Midbrain (tissue), 1 donor: ENCODE measurements around the gene JAKMIP3.

Experiments
- DNase-seq: peaks from one replicate; lab custom pipeline; 2025; lab: John Stamatoyannopoulos, UW

JAKMIP3 gene

DNA sequence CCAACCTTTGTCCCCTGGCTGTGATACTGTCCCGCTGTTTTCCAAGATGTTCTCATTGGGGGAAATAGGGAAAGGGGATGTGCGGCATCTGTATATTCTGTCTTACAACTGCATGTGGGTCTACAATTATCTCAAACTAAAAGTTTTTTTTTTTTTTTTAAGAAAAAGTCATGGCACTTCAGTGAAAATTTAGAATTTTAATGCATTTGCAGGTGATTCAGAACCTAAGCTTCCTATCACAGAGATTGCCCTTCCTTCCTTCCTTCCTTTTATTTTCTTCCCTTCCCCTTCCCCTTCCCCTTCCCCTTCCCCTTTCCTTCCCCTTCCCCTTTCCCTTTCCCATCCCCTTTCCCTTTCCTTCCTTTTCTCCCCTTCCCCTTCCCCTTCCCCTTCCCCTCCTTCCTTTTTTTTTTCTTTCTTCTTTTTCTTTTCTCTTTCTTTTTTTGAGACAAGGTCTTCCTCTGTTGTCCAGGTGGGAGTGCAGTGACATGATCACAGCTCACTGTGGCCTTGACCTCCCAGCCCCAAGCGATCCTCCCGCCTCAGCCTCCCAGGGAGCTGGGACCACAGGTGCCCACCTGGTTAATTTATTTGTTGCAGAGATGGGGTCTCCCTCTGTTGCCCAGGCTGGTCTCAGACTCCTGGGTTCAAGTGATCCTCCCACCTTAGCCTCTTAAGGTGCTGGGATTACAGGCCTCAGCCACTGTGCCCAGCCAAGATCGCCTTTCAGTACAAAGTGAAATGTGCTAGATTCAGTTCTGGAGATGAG is 32.0 kb downstream of the JAKMIP3 start:
- DNase-seq: no peak

DNA sequence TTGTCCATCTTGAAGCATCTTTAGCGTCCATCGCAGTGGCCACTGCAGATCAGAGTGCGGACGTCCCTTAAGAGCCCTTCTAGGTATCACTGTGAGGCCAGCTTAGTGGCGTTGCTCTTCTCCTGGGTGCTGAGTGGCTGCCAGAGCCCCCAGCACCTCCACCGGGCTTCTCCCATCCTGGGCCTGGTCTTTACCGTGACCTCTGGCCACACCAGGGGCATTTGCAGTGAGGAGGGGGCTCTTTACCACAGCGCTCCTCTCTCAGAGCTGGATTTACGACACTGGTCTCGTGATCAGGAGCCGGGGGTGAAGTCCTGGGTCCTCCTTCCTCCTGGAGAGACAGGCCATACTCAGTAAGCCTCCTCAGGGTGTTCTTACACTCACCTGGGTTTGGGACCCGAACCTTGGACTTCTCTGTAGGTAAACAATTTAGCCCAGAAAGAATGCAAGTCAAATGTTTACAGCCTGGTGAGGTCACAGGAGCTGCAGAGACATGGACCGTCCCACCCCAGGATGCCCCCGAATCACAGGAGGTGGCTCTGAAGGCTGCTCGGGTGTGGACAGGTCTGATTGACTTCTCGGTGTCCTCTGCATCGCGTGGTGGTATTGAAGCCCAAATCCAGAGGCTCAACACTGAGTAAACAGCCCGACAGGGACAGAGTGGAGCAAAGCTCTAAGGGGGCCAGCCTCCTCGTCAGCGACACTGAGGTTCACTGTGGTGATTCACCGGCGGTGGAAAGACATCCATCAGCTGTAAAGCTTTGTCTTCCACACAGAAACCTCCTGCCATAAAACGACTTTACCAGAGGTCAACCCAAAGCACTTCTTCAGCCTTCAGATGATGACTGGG is 33.0 kb downstream of the JAKMIP3 start:
- no peak for DNase-seq

DNA sequence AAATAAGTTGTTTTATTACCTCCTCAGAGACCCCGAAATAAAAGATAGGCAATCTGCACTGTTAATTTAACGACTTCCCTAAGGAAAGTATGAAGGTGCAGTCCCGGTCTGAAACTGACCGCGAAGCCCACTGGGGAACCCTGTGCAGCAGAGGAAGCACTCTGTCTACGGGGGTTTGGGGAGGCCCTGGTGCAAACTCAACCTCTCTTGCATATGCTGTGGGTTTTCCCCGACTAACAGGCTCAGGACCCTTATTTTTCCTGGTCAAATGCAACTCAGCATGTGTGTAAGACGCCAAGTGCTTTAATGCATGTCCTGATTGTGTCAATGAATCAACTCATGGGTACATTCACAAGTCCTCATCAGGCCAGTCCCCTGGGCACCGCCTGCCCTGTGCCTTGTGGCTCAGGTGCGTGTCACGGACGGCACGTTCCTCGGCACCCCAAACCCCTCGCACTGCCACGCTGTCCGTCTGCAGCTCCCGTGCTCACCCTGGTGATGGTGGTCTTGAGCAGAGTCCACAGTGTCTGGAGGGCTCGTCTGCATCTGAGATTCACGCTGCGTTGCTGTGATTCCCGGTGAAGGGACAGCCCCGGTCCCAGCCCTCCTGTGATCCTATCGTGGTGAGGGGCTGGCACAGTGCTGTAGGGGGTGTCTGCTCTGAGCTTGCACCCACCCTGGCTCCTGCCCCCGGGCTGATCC is 33.8 kb downstream of the JAKMIP3 start:
- no peak for DNase-seq

- no peak for DNase-seq
Observed at GRCh38 chr10:132100091-132100481, 34.3 kb downstream of the JAKMIP3 start.

GRCh38 chr10:132100556-132101349 is 35.0 kb downstream of the JAKMIP3 start:
- DNase-seq: no peak

DNA sequence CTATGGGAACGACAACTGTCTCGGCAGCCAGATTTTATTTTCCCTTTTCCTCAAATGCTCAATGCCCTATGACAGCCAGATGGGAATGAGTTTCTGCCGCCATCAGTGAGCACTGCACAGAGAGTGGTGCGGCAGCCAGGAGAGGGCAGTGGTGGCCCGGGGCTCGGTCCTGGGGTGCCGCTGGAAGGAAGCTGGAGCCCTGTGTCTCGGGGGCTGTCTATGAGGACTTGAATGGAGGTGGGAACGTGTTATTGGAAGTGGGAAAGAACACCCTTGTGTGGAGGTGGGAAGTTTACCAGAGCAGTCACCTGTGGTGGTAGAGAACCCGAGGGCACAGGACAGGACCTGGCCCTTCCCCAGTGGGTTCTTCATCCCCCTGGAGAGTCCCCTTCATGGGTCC is 35.8 kb downstream of the JAKMIP3 start:
- no peak for DNase-seq

DNA sequence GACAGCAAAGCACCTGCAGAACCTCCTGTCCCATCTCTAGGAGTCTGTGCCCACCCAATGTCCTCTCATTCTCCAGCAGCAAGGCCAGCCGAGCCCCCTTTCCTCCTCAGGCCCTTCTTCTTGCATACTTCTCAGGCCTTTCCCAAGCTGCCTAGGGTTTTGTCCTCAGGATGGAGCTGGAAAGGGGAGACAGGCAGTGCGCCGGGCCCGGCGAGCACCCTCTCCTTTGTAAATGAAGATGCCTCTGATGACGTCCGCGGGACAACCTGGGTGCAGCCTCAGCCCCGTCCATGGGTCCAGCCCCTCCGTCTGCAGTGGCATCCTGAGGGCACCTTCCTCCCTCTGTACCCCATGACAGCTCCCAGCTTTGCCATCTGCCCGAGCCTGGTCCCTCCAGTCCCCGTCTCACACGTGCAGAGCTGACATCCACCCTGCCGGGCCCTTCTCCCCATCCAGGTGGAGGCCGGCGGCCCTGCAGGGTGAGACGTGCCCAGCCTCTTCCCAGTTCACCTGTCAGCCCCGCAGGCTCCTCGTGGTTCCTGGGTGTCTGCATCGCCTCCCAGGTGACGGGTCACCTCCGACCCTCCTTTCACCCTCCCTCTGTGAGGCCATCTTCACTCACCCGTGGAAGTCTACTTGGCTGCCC is 36.4 kb downstream of the JAKMIP3 start:
- no peak for DNase-seq

DNA sequence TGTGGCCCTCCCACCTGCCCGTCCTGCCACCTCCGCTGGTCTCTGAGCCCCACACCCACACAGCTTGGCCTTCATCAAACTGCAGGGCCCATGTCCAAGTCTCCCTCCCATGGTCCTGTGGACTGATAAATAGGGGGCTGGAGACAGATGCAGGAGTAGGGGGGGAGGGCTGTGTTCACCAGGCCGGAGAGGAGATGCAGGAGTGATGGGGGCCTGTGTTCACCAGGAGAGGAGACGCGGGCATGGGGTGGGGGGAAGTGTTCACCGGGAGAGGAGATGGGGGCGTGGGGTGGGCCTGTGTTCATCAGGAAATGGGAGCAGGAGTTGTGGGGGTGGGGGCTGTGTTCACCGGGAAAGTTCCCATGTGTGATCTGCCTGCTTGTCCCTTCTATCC is 37.0 kb downstream of the JAKMIP3 start:
- no peak for DNase-seq

DNA sequence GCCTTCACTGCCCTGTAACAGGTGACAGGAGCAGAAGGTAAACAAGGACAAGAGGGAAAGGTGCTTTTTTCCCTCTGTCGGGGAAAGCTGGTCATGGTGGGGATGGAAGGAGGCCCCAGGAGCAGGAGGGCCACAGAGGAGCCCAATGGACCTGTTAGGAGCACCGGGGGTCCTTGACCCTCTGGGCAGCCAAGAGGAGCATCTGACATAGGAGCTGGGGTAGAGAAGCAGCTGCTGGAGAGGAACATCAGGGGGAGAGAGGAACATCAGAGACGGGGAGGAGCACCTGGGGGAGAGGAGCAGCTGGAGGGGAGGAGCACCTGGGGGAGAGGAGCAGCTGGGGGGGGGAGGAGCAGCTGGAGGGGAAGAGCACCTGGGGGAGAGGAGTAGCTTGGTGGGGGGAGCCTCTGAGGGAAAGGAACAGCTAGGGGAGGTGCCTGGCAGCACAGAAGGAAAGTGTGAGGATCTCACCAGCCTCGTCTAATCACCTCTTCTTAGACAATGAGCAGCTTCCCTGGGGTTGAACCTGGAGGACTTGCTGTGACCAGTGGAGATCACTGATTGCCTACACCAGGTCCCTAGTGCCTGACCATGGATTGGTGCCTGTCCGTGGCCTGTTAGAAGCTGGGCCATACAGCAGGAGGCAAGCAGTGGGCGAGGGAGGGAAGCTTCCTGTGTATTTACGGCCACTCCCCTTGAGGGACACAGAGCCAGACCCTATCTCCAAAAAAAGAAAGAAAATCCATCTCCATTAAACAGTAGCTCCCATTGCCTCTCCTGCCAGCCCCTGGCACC is 37.6 kb downstream of the JAKMIP3 start:
- no peak for DNase-seq

DNA sequence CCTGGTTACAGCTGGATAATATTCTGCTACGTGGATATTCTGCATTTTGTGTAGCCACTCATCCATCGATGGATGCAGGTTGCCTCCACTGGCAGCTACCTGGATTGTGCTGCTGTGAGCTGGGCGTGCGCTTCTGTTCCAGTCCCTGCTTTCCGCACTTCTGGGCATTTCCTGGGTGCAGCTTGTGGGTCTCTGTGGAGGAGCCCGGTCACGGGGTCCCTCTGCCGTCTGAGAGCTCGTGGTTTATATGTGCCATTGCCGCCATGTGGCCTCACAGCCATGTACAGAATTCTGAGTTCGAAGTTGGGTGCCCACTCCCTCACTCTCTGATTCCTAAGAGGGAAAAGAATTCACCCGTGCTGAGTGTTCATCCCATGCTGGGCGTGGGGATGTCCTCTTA is 38.3 kb downstream of the JAKMIP3 start:
- no peak for DNase-seq

DNA sequence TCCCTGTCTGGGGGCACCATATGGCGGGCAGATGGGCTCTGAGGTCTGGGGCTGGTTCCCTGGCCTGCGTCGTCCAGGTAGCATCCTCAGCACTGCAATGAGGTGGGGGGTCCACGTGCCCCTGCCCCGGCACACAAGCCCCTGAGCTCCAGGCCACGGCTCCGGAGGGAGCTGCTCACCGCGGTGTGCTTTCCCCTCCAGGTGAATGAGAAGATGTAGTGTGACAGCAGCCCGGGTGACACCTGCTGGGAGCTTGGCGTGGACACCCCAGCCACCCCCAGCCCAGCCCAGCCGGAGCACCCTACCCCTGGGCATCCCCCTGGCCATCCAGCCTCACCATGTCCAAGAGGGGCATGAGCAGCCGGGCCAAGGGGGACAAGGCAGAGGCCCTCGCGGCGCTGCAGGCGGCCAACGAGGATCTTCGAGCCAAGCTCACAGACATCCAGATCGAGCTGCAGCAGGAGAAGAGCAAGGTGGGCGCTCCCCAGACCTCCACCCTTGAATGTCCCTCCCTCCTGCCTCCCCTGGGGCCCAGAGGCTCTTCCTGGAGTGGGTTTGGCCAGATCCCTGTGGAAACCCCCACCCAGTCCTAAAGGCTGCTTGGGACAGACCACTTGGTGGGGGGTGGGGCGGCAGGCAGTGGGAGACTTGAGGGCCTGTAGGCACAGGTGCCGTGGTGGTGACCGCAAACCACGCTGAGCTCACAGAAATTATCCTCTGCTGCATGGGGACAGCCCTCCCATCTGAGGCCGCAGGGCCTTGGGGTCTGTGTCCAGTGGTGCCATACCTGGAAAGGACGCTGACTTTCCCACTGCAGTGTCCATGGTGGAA is 38.9 kb downstream of the JAKMIP3 start:
- no peak for DNase-seq

- DNase-seq: no peak
Observed at GRCh38 chr10:132105302-132105995, 39.7 kb downstream of the JAKMIP3 start.

DNA sequence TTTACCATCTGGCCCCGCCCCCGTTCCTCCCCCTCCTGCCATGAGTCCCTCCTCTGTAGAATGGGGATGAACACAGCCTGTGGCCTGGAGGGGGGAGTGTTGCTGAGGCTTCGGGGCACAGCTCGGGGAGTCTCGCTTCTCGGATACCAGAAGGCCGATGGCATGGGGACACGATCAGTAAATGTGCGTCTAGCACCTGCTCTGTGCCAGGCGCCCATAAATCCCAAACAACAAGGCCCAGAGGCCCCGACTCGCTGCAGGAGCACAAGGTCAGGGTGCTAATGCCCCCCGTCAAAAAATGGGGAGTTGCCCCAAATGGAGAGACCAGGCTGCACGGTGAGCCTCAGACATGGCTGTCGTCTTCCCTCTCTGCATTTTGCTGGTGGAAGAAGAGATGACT is 40.7 kb downstream of the JAKMIP3 start:
- DNase-seq: no peak

DNA sequence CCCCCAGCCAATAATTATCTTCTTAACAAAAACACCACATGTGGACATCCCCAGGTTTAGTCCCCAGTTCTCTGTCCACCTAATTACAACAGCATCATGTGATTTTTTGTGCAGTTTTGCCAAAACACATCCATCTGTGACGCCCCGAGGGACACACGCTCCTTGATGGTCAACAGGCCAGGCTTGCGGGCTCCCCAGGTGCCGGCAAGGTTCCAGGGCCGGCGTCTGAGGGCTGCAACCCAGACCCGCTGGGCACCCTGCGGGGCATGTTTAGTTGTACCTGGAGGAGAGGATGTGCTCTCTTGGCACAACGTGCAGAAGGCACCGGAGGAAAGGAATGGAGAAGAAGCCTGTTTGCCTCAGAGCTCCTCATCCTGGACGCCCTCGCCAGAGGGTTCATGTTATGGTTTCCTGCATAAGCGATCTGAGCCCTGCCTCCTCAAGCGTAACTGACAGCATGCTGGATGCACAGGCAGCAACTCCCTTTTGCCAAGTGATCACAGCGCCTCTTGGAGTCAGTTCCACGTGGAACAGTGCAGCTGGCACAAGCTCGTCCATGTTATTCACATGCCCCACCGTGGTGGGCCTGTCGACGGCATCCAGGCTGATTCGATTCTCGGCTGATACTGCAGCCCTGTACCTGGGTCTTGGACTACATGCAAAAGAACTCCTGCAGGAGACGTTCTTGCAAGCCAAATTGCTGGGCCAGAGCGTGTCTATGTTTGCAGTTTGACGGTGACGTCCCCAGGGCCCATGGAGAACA is 41.6 kb downstream of the JAKMIP3 start:
- no peak for DNase-seq

- DNase-seq: no peak
Observed at GRCh38 chr10:132107949-132108877, 42.5 kb downstream of the JAKMIP3 start.

GRCh38 chr10:132109341-132110110 is 43.8 kb downstream of the JAKMIP3 start:
- peak; percentile 16 for DNase-seq
